HCT116 (cell line): Measurements from ENCODE around the gene FLT3.

Experiments
- EGR1 ChIP-seq: IDR thresholded peaks from 2 replicates; pipeline ENCODE4 v1.6.1; 2012; ENCODE audit warnings: low read depth
- JUND ChIP-seq: IDR thresholded peaks from 2 replicates; pipeline ENCODE4 v1.6.1; 2012
- MAX ChIP-seq: IDR thresholded peaks from 2 replicates; pipeline ENCODE4 v1.6.1; 2012
- POLR2A ChIP-seq: IDR thresholded peaks from 2 replicates; pipeline ENCODE4 v1.7.0; 2011; ENCODE audit warnings: borderline replicate concordance; ENCODE audit not compliant: insufficient read depth, insufficient read length; ENCODE audit errors: extremely low read depth
- POLR2AphosphoS5 ChIP-seq: IDR thresholded peaks from 2 replicates; pipeline ENCODE4 v1.6.1; 2011; ENCODE audit warnings: mild to moderate bottlenecking, low read depth, low read length, moderate library complexity
- REST ChIP-seq: IDR thresholded peaks from 2 replicates; pipeline ENCODE4 v1.6.1; 2012; ENCODE audit warnings: low read depth

DNA sequence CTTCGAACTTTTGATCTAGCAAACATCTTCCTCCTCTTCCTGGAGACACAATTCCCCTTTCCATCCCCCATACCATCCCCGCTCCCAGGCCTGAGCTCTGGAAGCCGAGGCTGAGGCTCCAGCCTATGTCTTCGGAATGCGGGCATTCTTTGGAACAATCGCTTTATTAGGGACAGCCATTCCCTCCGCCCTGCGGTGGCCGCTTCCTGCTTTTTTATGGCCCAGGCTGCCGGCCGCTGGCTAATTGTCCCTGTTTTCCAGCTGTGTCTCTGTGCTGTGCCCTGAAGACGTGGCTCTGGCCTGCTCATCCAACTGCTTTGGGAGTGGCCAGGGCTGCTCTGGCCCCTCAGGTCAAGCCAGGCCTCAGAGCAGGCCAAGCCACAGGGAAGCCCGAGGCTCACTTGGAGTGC, 129.1 kb downstream of the FLT3 start:
- TF ChIP-seq EGR1 (no peak), POLR2A (no peak), MAX (no peak), REST (no peak), POLR2AphosphoS5 (no peak), JUND (no peak)
